ENCODE measurements around the gene DNAH10. TPM values are rescaled to one million over a fixed set of nuclear protein-coding genes. Genes with fewer than 3 reads are reported as not detected.

The DNAH10 gene
- total RNA-seq, 4 donors from 2014 or later: 0.14 to 0.20 TPM; not detected in 2

DNA sequence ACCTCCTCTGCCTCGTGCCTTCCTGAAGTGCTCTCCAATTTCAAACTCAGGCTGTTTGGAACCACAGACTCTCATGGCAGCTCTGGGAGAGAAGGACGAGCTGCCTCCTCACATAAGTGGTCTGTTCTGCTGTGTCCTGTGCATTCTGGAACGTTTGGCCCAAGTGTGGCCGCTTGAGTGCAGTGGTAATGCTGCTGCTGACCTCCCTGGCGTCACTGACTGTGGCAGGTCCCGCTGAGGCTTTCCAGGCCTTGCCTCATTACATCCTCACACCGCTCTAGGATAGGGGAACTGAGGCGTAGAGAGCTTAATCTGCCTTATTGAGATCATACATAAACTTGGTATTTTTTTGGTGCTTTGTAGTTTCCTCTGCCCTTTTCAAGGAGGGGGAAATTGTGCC, 196.4 kb downstream of the DNAH10 start:
- 82 to 100% methylated on average over 1 to 8 of the region's 8 CpGs for WGBS, 2 donors (ENCODE audit: low coverage in 1 of 2)
- Histone ChIP-seq H3K4me3 (no peak overlapping the region), H3K36me3 (no peaks in the 10 kb centered on the region), H3K4me1 (peaks cover 0 to 24% (median under 1%) of the 10 kb centered on the region in 4 donors), H3K27me3 (no peaks in the 10 kb centered on the region), H3K9me3 (no peaks in the 10 kb centered on the region), H3K27ac (no peak overlapping the region)
- intact Hi-C loops (cut with DNase I; ENCODE audit: low total_unique reads): no loop called here
- no peak for DNase-seq
- in situ Hi-C loops (cut with MboI; ENCODE audit: low pct_ligation_motif_present in 1 of 4, low pct_unique_long_range_greater_than_20kb in 1 of 4, low sequenced_read_pairs in 3 of 4): no loop called here
- no peak for TF ChIP-seq POLR2A (IDR thresholded peaks at IDR 0.05)
- TF ChIP-seq, protein P1, sequence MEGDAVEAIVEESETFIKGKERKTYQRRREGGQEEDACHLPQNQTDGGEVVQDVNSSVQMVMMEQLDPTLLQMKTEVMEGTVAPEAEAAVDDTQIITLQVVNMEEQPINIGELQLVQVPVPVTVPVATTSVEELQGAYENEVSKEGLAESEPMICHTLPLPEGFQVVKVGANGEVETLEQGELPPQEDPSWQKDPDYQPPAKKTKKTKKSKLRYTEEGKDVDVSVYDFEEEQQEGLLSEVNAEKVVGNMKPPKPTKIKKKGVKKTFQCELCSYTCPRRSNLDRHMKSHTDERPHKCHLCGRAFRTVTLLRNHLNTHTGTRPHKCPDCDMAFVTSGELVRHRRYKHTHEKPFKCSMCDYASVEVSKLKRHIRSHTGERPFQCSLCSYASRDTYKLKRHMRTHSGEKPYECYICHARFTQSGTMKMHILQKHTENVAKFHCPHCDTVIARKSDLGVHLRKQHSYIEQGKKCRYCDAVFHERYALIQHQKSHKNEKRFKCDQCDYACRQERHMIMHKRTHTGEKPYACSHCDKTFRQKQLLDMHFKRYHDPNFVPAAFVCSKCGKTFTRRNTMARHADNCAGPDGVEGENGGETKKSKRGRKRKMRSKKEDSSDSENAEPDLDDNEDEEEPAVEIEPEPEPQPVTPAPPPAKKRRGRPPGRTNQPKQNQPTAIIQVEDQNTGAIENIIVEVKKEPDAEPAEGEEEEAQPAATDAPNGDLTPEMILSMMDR (IDR thresholded peaks at IDR 0.05): no peak
- no peak for TF ChIP-seq EP300 (IDR thresholded peaks at IDR 0.05; ENCODE audit: low read depth)
- peak in 1 of 3 donors; percentile 21 for TF ChIP-seq POLR2AphosphoS5 (IDR thresholded peaks at IDR 0.05)

DNA sequence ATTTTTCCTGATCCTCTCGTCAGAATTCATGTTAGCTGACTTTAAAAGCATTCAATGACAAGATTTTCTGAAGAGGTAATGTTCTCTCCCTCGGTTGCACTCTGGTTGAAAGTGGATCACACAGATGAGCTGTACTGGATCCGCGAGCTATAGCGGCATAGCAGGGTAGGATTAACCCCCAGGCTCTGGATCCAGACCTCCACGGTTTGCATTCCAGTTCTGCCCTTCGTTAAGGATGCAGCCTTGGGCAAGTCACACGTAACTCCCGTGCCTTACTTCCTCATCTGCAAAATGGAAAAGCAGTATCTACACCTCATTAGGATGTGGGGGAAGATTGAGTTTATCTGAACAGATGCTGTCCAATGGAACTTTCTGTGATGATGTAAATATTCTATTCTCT, 196.8 kb downstream of the DNAH10 start:
- H3K27ac ChIP-seq: no peak overlapping the region
- peaks cover 0 to 28% (median 3%) of the 10 kb centered on the region in 4 donors for H3K4me1 ChIP-seq
- in situ Hi-C loops (cut with MboI; ENCODE audit: low pct_ligation_motif_present in 1 of 4, low pct_unique_long_range_greater_than_20kb in 1 of 4, low sequenced_read_pairs in 3 of 4): no loop called here
- no peaks in the 10 kb centered on the region for H3K36me3 ChIP-seq
- no peaks in the 10 kb centered on the region for H3K27me3 ChIP-seq
- TF ChIP-seq, protein P1 (IDR thresholded peaks at IDR 0.05): no peak
- TF ChIP-seq EP300 (IDR thresholded peaks at IDR 0.05; ENCODE audit: low read depth) (no peak), POLR2A (IDR thresholded peaks at IDR 0.05) (no peak), POLR2AphosphoS5 (IDR thresholded peaks at IDR 0.05) (no peak)
- H3K4me3 ChIP-seq: no peak overlapping the region
- no peaks in the 10 kb centered on the region for H3K9me3 ChIP-seq
- intact Hi-C loops (cut with DNase I; ENCODE audit: low total_unique reads): no loop called here
- no peak for DNase-seq
- 91% methylated on average over 6 to 9 of the region's 9 CpGs for WGBS, 2 donors (ENCODE audit: low coverage in 1 of 2)

DNA sequence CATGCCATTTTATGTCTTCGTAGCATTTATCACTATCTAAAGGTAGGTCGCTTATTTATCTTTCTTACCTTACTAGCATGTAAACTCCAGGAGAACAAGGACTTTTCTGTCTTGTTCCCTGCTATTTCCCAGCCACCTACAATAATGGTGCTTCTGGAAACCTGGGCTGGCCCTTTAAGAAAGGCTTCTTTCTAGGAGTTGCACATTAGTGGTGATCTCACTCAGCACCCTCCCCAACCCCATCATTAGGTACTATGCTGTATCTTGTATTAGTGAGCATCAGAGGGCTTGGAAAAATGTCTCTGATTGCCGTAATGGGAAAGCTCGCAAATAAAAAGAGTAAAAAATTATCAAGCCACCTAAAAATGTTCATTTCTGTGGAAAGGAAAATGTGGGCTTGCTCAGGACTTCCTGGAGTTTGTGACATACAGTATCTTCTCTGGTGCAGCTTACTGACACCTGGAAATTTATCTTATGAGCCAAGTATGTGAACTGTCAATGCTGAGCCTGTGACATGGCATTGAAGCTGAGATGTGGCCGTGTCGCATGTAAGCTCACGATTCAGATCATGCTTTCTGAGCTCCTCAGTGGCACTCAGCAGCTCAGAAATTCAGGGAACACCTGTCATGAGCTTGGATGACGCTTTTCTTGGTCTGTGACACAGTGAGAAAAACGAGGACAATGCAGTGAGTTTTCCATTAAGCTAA, 198.1 kb downstream of the DNAH10 start:
- no peak overlapping the region for H3K27ac ChIP-seq
- intact Hi-C loops (cut with DNase I; ENCODE audit: low total_unique reads) (no loop called here), in situ Hi-C loops (cut with MboI; ENCODE audit: low pct_ligation_motif_present in 1 of 4, low pct_unique_long_range_greater_than_20kb in 1 of 4, low sequenced_read_pairs in 3 of 4) (no loop called here)
- no peaks in the 10 kb centered on the region for H3K36me3 ChIP-seq
- 78 to 89% methylated on average over 9 of the region's 9 CpGs for WGBS, 2 donors (ENCODE audit: low coverage in 1 of 2)
- no peaks in the 10 kb centered on the region for H3K27me3 ChIP-seq
- H3K4me3 ChIP-seq: no peak overlapping the region
- no peaks in the 10 kb centered on the region for H3K9me3 ChIP-seq
- no peak for DNase-seq
- H3K4me1 ChIP-seq: peaks cover 0 to 34% (median 5%) of the 10 kb centered on the region in 4 donors
- TF ChIP-seq POLR2AphosphoS5 (IDR thresholded peaks at IDR 0.05) (no peak), POLR2A (IDR thresholded peaks at IDR 0.05) (no peak), EP300 (IDR thresholded peaks at IDR 0.05; ENCODE audit: low read depth) (no peak)
- TF ChIP-seq, protein P1 (IDR thresholded peaks at IDR 0.05): no peak

DNA sequence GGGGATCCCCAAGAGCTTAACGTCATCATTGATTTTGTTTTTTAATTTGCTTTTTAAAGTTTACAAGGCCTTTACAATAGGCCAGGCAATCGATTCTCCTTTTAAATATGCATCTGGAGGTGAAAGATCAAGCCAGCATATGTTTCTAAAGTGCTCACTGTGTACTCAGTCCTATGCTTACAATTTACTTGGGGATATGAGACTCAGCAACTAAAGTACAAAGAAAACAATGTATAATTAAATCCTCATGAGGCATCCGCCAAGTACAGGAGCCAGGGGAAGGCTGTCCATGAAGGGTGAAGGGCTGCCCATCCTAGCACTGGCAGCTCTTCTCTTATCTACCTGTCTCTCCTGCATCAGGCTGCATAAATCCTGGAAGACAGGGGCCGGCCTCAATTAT, 198.8 kb downstream of the DNAH10 start:
- WGBS, 2 donors (ENCODE audit: low coverage in 1 of 2): 61 to 83% methylated on average over 3 to 4 of the region's 4 CpGs
- TF ChIP-seq, protein P1 (IDR thresholded peaks at IDR 0.05): no peak
- TF ChIP-seq POLR2AphosphoS5 (IDR thresholded peaks at IDR 0.05) (no peak), POLR2A (IDR thresholded peaks at IDR 0.05) (no peak), EP300 (IDR thresholded peaks at IDR 0.05; ENCODE audit: low read depth) (no peak)
- H3K36me3 ChIP-seq: no peaks in the 10 kb centered on the region
- H3K27ac ChIP-seq: no peak overlapping the region
- intact Hi-C loops (cut with DNase I; ENCODE audit: low total_unique reads) (no loop called here), in situ Hi-C loops (cut with MboI; ENCODE audit: low pct_ligation_motif_present in 1 of 4, low pct_unique_long_range_greater_than_20kb in 1 of 4, low sequenced_read_pairs in 3 of 4) (no loop called here)
- no peaks in the 10 kb centered on the region for H3K27me3 ChIP-seq
- no peaks in the 10 kb centered on the region for H3K9me3 ChIP-seq
- H3K4me1 ChIP-seq: peaks cover 0 to 34% (median 5%) of the 10 kb centered on the region in 4 donors
- H3K4me3 ChIP-seq: no peak overlapping the region
- no peak for DNase-seq
